Measurements from ENCODE around the gene CSK. TPM values are rescaled to one million over a fixed set of nuclear protein-coding genes. Genes with fewer than 3 reads are reported as not detected.

The CSK gene
- polyA plus RNA-seq, 1 of the 3 experiments (the other 2 are of a cell fraction): 53.1 TPM

GRCh38 chr15:74792227-74793016 is 10.5 kb downstream of the CSK start (continued):
- no peak for TF ChIP-seq FOXJ3 (CRISPR knock-in tag; IDR thresholded peaks at IDR 0.05)

GRCh38 chr15:74793135-74794028 is 11.5 kb downstream of the CSK start:
- WGBS (ENCODE audit: low lambda C conversion rate): 87% methylated on average over 11 of the region's 12 CpGs
- Histone ChIP-seq H3K9ac (no peak overlapping the region), H3K4me2 (no peak overlapping the region), H2AFZ (ENCODE audit: low read depth) (no peak overlapping the region), H3F3A (replicated peaks; ENCODE audit: insufficient read depth) (peaks cover 14% of the 10 kb centered on the region), H3K4me3 (ENCODE audit: low read depth in 2 of 2, low read length in 1 of 2) (no peak overlapping the region), H3K79me2 (ENCODE audit: insufficient read depth) (peaks cover 86% of the 10 kb centered on the region), H3K9me2 (no peaks in the 10 kb centered on the region), H3K27me3 (ENCODE audit: insufficient read depth) (no peaks in the 10 kb centered on the region), H3K27ac (ENCODE audit: low read depth in 2 of 2, low read length in 1 of 2) (no peak overlapping the region; a peak in 1 of 4 replicates), H3K4me1 (ENCODE audit: control insufficient read depth in 1 of 2, insufficient read depth in 2 of 2, low read depth in 1 of 2, low read length in 1 of 2) (peaks cover 13 to 43% of the 10 kb centered on the region in 2 experiments), H3K36me3 (replicated peaks in 1 of 2; ENCODE audit: control insufficient read depth in 1 of 2, insufficient read depth in 2 of 2, low read length in 1 of 2) (peaks cover 0 to 2% of the 10 kb centered on the region in 2 experiments), H3K9me3 (no peaks in the 10 kb centered on the region), H4K20me1 (ENCODE audit: insufficient read depth) (peaks cover 90% of the 10 kb centered on the region)
- no peak for DNase-seq
- CTCF ChIA-PET: interaction anchor here (0.6 to 4.6 kb wide), 18 partner anchors 7 to 977 kb away, joined by 3 to 50 read pairs (median 3); partner anchors contain the start of genes CSK and ULK3
- TF ChIP-seq NFIC (IDR thresholded peaks at IDR 0.05; ENCODE audit: borderline replicate concordance) (no peak), TCF12 (IDR thresholded peaks at IDR 0.05) (no peak), GATA2 (CRISPR knock-in tag; IDR thresholded peaks at IDR 0.05) (no peak), RCOR1 (IDR thresholded peaks at IDR 0.05; ENCODE audit: low read length) (no peak), REST (IDR thresholded peaks at IDR 0.05; ENCODE audit: low read depth, low read length) (no peak), GABPA (IDR thresholded peaks at IDR 0.05; ENCODE audit: low read depth) (no peak), USF1 (IDR thresholded peaks at IDR 0.05; ENCODE audit: borderline replicate concordance, low read depth) (no peak), MXI1 (IDR thresholded peaks at IDR 0.05; ENCODE audit: low read depth, low read length) (no peak)
- POLR2A ChIA-PET: interaction anchor here (1.2 kb wide), 1 partner anchor 105 kb away, joined by 3 read pairs; no protein-coding TSS in a partner anchor
